OCI-LY1 (cell line): Measurements from ENCODE around the gene ARHGAP21.
A peak's percentile ranks its signal among the peaks of the same experiment; 100 is the strongest.

Experiments
- H2AFZ ChIP-seq: fragments of 200-600 bp; sonication (generic), shearing (Covaris generic); 2 replicates; pipeline ENCODE4 v1.6.0; 2014; ENCODE audit warnings: antibody characterized with exemption, mild to moderate bottlenecking, low read length
- H3F3A ChIP-seq: fragments of 200-600 bp; sonication (generic), shearing (Covaris generic); 2 replicates; pipeline ENCODE4 v1.6.0; 2014; ENCODE audit warnings: mild to moderate bottlenecking, antibody characterized with exemption, low read length, moderate library complexity; ENCODE audit not compliant: insufficient read depth
- H3K27ac ChIP-seq: fragments of 200-600 bp; sonication (generic); 2 replicates; pipeline ENCODE4 v1.5.1; 2014; ENCODE audit warnings: low read length, mixed run types, mild to moderate bottlenecking, low read depth; ENCODE audit not compliant: poor library complexity, severe bottlenecking
- H3K27me3 ChIP-seq: fragments of 200-600 bp; sonication (generic); 2 replicates; pipeline ENCODE4 v1.6.0; 2014; ENCODE audit warnings: antibody characterized with exemption, mild to moderate bottlenecking, low read length, moderate library complexity; ENCODE audit not compliant: insufficient read depth
- H3K36me3 ChIP-seq: fragments of 200-600 bp; sonication (generic); 2 replicates; pipeline ENCODE4 v1.6.1; 2014; ENCODE audit warnings: mild to moderate bottlenecking, antibody characterized with exemption, low read length, moderate library complexity, mixed read lengths; ENCODE audit not compliant: insufficient read depth
- H3K4me1 ChIP-seq: fragments of 200-600 bp; sonication (generic); 2 replicates; pipeline ENCODE4 v1.5.1; 2014; ENCODE audit warnings: mild to moderate bottlenecking, low read length, moderate library complexity; ENCODE audit not compliant: insufficient read depth, severe bottlenecking
- H3K4me2 ChIP-seq: fragments of 200-600 bp; sonication (generic), shearing (Covaris generic); 2 replicates; pipeline ENCODE4 v1.6.1; 2014; ENCODE audit warnings: low read length
- H3K4me3 ChIP-seq: fragments of 200-600 bp; sonication (generic); 2 replicates; pipeline ENCODE4 v1.5.1; 2014; ENCODE audit warnings: low read length, low read depth, mild to moderate bottlenecking, mixed read lengths; ENCODE audit not compliant: poor library complexity, severe bottlenecking
- H3K79me2 ChIP-seq: fragments of 200-600 bp; shearing (Covaris generic); 2 replicates; pipeline ENCODE4 v1.6.1; 2016; ENCODE audit warnings: mixed run types, low read length, mixed read lengths; ENCODE audit not compliant: insufficient read depth
- H3K9ac ChIP-seq: fragments of 200-600 bp; sonication (generic), shearing (Covaris generic); 2 replicates; pipeline ENCODE4 v1.6.1; 2014; ENCODE audit warnings: mild to moderate bottlenecking, low read length, mixed read lengths
- H3K9me2 ChIP-seq: fragments of 200-600 bp; sonication (generic), shearing (Covaris generic); 2 replicates; pipeline ENCODE4 v1.6.1; 2014; ENCODE audit warnings: low read depth, mild to moderate bottlenecking, low read length, mixed read lengths
- H3K9me3 ChIP-seq: fragments of 200-600 bp; shearing (Covaris generic); 2 replicates; pipeline ENCODE4 v1.6.1; 2014; ENCODE audit warnings: low read length, mixed read lengths
- H4K20me1 ChIP-seq: fragments of 200-600 bp; sonication (generic), shearing (Covaris generic); 2 replicates; pipeline ENCODE4 v1.6.0; 2016; ENCODE audit warnings: mild to moderate bottlenecking, low read length; ENCODE audit not compliant: insufficient read depth
- EZH2 ChIP-seq: fragments of 200-600 bp; sonication (generic), shearing (Covaris generic); IDR thresholded peaks from 2 replicates; pipeline ENCODE4 v1.8.0; 2017; ENCODE audit warnings: borderline replicate concordance, mixed run types, mild to moderate bottlenecking, antibody characterized with exemption, low read length, moderate library complexity, mixed read lengths
- TF ChIP-seq, protein P1 (sequence below): fragments of 200-600 bp; sonication (generic), shearing (Covaris generic); IDR thresholded peaks from 2 replicates; pipeline ENCODE4 v1.5.1; 2017; ENCODE audit warnings: mild to moderate bottlenecking, antibody characterized with exemption, low read length, moderate library complexity, mixed read lengths

The ARHGAP21 gene

DNA sequence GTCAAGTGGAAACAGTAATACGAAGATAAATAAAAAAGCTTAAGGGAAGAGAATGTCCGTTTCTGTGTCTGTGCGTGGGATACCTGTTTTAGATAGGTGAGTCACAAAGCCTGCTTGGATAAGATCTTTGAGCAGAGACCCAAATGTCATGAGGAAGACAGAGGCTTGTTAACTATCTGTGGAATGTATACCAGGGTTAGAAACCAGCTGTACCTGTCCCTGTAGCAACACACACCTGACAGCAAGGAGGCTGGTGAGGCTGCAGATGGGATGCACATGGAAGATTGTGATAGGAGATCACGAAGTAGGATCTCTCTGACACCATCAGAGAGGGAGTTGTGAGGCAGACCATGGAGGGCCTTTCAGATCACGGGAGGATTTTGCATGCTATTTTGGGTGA lies 105.3 kb downstream of the ARHGAP21 start:
- Histone ChIP-seq H3K9me2 (no peaks in the 10 kb centered on the region), H3K4me1 (no peaks in the 10 kb centered on the region), H3K27ac (no peak overlapping the region), H2AFZ (no peak overlapping the region), H3K36me3 (no peaks in the 10 kb centered on the region), H3K9ac (no peak overlapping the region), H3K27me3 (no peaks in the 10 kb centered on the region), H3K4me3 (no peak overlapping the region), H4K20me1 (no peaks in the 10 kb centered on the region), H3F3A (no peaks in the 10 kb centered on the region), H3K79me2 (no peaks in the 10 kb centered on the region), H3K4me2 (no peak overlapping the region), H3K9me3 (no peaks in the 10 kb centered on the region)
- no peak for TF ChIP-seq EZH2
- TF ChIP-seq, protein P1, sequence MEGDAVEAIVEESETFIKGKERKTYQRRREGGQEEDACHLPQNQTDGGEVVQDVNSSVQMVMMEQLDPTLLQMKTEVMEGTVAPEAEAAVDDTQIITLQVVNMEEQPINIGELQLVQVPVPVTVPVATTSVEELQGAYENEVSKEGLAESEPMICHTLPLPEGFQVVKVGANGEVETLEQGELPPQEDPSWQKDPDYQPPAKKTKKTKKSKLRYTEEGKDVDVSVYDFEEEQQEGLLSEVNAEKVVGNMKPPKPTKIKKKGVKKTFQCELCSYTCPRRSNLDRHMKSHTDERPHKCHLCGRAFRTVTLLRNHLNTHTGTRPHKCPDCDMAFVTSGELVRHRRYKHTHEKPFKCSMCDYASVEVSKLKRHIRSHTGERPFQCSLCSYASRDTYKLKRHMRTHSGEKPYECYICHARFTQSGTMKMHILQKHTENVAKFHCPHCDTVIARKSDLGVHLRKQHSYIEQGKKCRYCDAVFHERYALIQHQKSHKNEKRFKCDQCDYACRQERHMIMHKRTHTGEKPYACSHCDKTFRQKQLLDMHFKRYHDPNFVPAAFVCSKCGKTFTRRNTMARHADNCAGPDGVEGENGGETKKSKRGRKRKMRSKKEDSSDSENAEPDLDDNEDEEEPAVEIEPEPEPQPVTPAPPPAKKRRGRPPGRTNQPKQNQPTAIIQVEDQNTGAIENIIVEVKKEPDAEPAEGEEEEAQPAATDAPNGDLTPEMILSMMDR = no peak

DNA sequence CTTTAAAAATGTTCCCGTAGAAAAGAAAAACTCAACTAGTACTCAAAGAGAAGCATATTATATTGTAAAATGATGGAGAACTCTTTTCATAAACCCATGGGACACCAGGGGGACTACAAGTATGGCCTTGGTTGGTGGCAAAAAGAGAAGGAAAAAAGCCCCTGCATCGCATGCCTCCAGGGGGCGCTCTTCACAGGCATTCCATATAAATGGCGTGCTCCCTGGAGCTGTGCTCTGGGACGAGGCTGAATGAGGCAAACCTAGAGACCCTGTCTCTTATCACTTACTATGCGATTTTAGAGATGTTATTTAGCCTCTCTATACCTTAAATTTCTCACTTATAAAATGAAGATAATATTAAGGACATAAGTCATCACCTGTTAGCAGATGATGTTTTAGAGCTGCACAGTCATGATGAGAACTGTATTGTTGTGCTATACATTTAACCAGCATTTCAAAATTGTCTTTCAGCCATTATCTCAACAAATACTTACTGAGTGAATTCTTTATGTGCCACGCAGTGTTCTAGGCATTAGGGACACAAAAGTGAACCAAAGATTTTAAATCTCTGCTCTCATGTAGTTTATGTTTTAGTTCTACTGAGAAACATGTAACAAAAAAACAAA lies 105.8 kb downstream of the ARHGAP21 start:
- no peaks in the 10 kb centered on the region for H4K20me1 ChIP-seq
- H3K27me3 ChIP-seq = no peaks in the 10 kb centered on the region
- no peak overlapping the region for H3K27ac ChIP-seq
- H3K9me3 ChIP-seq = no peaks in the 10 kb centered on the region
- H3K9me2 ChIP-seq = no peaks in the 10 kb centered on the region
- H3K79me2 ChIP-seq = no peaks in the 10 kb centered on the region
- H3K4me1 ChIP-seq = no peaks in the 10 kb centered on the region
- no peak overlapping the region for H3K9ac ChIP-seq
- H3K36me3 ChIP-seq = no peaks in the 10 kb centered on the region
- no peak overlapping the region for H3K4me3 ChIP-seq
- H2AFZ ChIP-seq = no peak overlapping the region
- TF ChIP-seq EZH2 = no peak
- TF ChIP-seq, protein P1 = peak; percentile 80
- H3F3A ChIP-seq = no peaks in the 10 kb centered on the region
- no peak overlapping the region for H3K4me2 ChIP-seq

GRCh38 chr10:24616536-24616935 lies 107.2 kb downstream of the ARHGAP21 start:
- Histone ChIP-seq H3K4me2 (no peak overlapping the region), H3K36me3 (no peaks in the 10 kb centered on the region), H3K4me3 (no peak overlapping the region), H3F3A (no peaks in the 10 kb centered on the region), H3K27ac (no peak overlapping the region), H3K4me1 (no peaks in the 10 kb centered on the region), H3K9ac (no peak overlapping the region), H3K9me2 (no peaks in the 10 kb centered on the region), H3K79me2 (no peaks in the 10 kb centered on the region), H4K20me1 (no peaks in the 10 kb centered on the region), H2AFZ (no peak overlapping the region), H3K27me3 (no peaks in the 10 kb centered on the region), H3K9me3 (no peaks in the 10 kb centered on the region)
- TF ChIP-seq, protein P1 = no peak
- no peak for TF ChIP-seq EZH2
